Measurements from ENCODE around the gene ARHGEF28.

DNA sequence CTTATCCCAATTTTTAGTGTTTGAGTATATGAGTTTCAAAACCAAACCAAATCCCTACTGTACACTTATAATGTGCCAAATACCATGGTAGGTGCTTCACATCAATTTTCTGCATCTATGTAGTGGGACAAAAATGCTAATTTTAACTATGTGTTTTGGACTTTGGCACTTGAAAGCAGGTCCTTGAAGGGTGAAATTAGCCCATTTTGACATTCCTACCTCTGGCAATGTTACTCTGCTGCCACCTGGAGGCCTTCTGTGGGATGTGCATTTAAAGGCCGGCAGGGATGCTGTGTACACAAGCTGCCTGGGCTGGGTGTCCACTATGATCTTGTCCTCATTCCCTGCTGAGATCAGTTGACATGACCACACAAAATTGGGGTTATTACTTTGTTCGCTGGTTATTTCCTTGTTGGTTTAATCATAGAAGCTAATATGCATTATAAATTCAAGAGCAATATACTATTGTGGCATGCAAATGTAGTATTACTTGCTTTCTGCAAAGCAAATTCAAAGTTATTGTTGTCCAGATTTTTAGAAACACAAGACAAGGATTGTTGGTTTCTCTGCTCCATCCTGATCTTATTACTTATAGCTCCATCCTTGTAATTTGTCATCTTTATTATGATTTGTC is 166.8 kb downstream of the ARHGEF28 start:
- TF ChIP-seq, protein P1, sequence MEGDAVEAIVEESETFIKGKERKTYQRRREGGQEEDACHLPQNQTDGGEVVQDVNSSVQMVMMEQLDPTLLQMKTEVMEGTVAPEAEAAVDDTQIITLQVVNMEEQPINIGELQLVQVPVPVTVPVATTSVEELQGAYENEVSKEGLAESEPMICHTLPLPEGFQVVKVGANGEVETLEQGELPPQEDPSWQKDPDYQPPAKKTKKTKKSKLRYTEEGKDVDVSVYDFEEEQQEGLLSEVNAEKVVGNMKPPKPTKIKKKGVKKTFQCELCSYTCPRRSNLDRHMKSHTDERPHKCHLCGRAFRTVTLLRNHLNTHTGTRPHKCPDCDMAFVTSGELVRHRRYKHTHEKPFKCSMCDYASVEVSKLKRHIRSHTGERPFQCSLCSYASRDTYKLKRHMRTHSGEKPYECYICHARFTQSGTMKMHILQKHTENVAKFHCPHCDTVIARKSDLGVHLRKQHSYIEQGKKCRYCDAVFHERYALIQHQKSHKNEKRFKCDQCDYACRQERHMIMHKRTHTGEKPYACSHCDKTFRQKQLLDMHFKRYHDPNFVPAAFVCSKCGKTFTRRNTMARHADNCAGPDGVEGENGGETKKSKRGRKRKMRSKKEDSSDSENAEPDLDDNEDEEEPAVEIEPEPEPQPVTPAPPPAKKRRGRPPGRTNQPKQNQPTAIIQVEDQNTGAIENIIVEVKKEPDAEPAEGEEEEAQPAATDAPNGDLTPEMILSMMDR (IDR thresholded peaks at IDR 0.05; ENCODE audit: poor library complexity, severe bottlenecking): peak; percentile 97
- TF ChIP-seq TAF1 (IDR thresholded peaks at IDR 0.05; ENCODE audit: low read depth) (no peak), POLR2AphosphoS5 (IDR thresholded peaks at IDR 0.05) (no peak), EP300 (conservative IDR thresholded peaks at IDR 0.05; ENCODE audit: poor library complexity, severe bottlenecking) (no peak), EZH2 (IDR thresholded peaks at IDR 0.05; ENCODE audit: borderline replicate concordance, insufficient read depth, low read length, poor library complexity, severe bottlenecking) (no peak), SMC3 (conservative IDR thresholded peaks at IDR 0.05; ENCODE audit: poor library complexity) (peak; percentile 99), MXI1 (conservative IDR thresholded peaks at IDR 0.05; ENCODE audit: poor library complexity, severe bottlenecking) (no peak), RAD21 (conservative IDR thresholded peaks at IDR 0.05) (peak; percentile 97)
- TF ChIP-seq, protein P2, sequence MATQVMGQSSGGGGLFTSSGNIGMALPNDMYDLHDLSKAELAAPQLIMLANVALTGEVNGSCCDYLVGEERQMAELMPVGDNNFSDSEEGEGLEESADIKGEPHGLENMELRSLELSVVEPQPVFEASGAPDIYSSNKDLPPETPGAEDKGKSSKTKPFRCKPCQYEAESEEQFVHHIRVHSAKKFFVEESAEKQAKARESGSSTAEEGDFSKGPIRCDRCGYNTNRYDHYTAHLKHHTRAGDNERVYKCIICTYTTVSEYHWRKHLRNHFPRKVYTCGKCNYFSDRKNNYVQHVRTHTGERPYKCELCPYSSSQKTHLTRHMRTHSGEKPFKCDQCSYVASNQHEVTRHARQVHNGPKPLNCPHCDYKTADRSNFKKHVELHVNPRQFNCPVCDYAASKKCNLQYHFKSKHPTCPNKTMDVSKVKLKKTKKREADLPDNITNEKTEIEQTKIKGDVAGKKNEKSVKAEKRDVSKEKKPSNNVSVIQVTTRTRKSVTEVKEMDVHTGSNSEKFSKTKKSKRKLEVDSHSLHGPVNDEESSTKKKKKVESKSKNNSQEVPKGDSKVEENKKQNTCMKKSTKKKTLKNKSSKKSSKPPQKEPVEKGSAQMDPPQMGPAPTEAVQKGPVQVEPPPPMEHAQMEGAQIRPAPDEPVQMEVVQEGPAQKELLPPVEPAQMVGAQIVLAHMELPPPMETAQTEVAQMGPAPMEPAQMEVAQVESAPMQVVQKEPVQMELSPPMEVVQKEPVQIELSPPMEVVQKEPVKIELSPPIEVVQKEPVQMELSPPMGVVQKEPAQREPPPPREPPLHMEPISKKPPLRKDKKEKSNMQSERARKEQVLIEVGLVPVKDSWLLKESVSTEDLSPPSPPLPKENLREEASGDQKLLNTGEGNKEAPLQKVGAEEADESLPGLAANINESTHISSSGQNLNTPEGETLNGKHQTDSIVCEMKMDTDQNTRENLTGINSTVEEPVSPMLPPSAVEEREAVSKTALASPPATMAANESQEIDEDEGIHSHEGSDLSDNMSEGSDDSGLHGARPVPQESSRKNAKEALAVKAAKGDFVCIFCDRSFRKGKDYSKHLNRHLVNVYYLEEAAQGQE (IDR thresholded peaks at IDR 0.05; ENCODE audit: borderline replicate concordance): no peak

All from neural cell (in vitro differentiated cells).